Stimulated activated CD8-positive, alpha-beta memory T cell treated with anti-CD3 and anti-CD28 coated beads, Interleukin-7, amount 100 ng/mL, for 1 hour (primary cell): ENCODE results near the gene CACNA1G.

Experiments used
- DNase-seq, 2 donors: peaks; one replicate each; pipeline ENCODE4 v3.0.0-alpha.2; 2020; ENCODE audit warnings: low read depth in 2 of 2

The CACNA1G gene

DNA sequence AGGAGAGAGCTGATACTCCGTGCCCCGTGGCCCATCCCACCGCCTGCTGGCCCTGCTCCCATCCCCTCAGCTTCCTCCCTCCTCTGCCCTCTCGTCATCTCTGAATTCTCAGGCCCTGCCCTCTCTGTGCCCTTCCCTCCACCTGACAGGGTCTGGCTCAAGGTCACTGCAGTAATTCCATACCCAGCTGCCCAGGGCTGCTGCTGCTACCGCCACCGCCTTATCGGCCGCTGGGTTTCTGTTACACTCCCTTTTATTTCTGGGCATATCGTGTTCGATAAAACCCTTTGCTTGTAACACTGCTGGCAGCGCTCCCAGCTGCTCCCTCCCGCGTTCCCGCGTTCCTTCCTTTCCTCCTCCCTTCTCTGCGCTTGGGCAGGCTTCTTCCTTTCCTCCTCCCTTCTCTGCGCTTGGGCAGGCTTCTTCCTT lies 26.8 kb upstream of the CACNA1G start:
- DNase-seq: no peak

DNA sequence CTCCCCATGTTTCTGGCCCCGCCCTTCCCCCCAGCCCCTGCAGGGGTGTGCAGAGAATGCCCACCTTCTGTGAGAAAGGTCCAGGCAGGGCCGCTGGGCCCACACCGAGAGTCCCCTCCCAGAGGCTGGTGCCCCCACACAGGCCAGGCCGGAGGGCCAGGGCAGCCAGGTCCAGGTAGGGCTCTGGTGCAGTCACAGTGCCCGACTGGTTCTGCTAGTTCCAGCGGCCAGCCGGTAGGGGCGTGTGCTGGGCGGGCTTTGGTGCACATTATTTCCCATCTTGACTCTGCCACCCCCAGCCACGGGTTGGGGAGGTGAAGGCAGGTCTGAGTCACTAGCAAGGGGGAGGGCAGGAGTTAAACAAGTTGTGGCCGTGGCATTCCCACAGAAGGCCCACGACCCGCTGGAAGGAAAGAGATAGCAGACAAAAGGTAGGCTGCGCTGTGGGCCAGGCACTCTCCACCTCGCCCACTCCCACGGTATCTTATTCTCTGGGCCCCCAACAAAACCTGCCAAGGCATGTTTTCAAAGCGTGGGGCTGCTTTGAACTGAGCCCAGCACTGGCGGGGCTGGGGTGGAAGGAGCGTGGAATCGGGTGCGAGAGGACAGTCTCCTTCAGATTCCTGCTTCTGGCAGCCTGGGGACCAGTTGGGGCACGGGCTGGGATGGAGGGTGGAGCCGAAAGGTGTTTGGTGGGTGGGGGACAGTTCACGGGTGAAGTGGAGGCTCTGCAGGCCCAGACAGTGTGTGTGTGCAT lies 26.1 kb upstream of the CACNA1G start:
- no peak for DNase-seq

DNA sequence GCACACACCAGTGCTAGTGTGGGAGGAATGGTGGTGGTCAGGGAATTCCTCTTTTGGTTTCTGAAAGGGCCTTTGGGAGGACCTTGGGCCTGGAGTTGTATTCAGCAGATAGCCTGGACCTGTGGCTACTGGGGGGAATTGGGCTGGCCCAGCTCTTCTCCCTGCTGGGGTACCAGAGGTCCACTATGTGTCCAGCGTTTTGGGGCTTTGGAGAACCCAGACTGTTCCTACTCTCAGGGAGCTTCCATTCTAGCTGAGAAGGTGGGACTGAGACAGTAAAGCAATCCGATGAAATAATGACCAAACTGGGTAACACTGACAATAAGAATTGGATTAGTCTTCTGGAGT lies 25.6 kb upstream of the CACNA1G start:
- DNase-seq: no peak

DNA sequence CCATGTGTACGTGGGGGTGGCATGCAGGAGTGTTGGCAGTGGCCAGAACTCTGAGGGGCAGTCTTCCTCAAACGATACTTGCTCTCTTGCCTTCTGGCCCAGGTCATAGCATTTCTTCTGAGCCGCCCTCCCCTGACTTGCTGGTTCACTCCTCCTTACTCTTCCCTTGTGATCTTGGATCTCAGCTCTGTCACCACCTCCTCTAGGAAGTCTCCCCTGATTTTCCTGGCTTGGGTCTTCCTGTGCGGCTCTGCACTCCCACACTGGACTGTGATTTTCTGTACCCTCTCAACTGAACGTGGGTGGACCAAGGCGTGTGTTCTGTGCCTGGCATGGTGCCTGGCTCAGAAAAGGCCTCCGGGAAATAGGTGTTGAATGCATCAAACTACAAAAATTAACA lies 25.1 kb upstream of the CACNA1G start:
- no peak for DNase-seq

DNA sequence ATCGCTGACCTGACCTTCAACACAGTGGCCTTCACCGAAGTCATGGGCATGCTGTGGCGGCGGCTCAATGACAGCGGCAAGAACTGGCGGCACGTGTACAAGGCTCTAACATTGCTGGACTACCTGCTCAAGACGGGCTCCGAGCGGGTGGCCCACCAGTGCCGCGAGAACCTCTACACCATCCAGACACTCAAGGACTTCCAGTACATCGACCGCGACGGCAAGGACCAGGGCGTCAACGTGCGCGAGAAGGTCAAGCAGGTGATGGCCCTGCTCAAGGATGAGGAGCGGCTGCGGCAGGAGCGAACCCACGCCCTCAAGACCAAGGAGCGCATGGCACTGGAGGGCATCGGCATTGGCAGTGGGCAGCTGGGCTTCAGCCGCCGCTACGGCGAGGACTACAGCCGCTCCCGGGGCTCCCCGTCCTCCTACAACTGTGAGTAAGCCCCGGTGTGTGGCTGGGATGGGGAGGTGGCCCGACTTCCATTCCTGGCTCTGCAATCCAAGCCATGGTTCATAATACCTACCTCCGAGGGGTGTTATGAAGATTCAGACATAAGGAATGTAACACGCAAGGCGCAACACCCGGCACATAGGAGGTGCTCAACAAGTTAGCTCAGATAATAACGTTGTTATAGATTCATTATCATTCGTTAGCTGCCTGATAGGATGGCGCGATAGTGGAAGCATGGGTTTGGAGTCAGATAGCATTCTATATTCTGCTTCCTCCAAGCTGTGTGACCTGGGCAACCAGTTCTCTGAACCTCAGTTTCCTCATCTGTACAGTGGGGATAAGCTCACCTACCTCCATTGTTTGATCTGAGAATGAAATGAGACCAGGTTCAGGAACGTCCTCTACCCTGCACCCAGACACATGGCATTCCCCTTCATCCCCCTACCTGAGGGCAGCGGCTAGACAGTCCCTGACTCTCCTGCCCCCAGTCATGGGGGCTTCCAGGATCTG lies 23.6 kb upstream of the CACNA1G start:
- no peak for DNase-seq

DNA sequence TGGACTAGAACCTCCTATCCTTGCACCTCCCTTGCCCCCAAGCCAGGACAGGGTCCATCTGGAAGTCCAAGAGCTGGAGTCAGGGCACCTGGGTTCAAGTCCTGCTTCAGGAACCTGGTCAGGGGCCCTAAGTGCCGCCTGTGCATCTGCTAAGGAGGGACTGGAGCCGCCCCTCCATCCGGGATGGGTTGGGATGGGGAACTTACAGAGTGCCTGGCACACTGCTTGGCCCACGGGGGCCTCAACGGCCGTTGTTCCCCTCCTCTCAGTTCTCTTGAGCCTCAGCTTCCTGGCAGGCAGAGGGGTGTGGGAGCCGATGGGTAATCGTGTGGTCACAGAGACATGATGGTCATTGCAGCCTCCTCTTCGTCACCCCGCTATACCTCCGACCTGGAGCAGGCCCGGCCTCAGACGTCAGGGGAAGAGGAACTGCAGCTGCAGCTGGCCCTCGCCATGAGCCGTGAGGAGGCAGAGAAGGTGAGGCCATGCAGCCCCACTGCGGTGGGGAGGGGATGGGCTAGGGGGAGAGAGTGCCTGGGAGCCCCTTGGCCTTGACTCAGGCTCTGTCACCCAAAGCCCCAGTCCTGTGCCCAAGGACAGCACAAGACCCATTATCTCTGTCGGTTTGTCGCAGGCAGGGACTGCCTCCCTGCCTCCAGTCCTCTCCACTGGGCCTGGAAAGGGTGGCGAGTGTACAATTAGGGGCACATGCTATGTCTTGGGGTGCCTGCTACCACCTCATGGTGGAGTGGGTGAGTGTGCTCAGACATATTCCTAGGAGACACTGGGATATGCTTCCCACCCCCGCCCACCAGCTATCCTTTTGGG lies 22.6 kb upstream of the CACNA1G start:
- no peak for DNase-seq

DNA sequence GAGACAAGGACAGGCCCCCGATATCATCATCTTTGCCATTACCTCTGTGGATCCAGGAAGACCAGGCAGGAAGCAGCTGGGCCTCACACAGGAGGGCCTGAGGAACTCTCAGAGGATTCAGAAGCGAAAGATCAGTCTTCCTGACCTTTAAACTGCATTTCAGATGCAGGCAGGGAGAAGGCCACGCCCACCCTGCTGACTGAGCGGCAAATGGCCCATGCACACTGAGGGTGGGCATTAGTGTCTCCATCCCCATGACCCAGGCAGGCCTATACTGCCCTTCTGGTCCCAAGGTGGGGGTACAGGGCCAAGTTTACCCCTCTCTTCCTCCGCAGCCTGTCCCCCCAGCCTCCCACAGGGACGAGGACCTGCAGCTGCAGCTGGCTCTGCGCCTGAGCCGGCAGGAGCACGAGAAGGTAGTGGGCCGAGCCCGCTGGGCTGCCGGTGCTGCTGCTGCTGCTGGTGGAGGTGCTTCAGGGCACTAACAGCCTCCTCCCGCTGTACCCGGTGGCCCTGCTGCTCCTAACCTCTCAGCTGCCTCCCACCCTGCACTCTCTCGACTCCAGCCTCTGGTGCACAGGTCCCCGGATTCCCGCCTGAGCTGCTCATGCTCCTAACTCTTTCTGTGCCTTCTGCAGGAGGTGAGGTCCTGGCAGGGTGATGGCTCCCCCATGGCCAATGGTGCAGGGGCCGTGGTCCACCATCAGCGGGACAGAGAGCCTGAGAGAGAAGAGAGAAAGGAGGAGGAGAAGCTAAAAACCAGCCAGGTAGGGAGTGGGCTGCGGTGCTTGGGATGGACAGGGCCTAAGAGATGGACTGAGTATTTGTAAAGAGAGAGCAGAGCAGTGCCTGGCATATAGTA lies 21.7 kb upstream of the CACNA1G start:
- DNase-seq: no peak

DNA sequence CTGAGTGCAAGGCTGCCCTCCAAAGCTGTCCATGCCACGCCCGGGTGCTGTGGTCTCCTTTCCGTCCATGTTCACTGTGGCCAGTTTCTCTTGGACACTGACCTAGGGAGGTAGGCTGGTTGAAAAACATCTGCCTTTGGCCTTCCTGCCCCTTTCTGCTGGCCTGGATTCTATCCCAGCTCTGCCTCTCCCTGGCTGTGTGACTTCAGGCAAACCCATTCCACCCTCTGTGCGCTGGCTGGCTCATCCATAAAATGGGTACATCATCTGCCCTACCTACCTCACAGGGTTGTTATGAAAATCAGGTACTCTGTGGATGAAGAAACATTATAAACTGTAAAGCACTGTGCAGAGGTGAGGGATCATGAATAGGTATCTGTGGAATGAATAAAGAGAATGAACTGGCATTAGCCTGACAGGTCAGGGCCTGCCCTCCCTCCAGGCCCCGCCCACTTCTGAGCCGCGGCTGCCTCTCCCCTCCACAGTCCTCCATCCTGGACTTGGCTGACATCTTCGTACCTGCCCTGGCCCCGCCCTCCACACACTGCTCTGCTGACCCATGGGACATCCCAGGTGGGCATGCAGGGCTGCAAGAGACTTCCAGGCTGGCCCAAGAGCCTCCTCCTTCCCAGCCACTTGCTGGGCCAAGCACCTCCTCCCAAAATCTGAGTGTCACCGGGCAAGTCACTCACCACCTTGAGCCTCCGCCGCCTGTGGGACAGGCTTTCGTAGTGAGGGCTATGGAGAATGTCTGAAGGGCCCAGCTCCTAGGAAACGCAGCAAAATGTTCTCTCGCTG lies 20.6 kb upstream of the CACNA1G start:
- no peak for DNase-seq

DNA sequence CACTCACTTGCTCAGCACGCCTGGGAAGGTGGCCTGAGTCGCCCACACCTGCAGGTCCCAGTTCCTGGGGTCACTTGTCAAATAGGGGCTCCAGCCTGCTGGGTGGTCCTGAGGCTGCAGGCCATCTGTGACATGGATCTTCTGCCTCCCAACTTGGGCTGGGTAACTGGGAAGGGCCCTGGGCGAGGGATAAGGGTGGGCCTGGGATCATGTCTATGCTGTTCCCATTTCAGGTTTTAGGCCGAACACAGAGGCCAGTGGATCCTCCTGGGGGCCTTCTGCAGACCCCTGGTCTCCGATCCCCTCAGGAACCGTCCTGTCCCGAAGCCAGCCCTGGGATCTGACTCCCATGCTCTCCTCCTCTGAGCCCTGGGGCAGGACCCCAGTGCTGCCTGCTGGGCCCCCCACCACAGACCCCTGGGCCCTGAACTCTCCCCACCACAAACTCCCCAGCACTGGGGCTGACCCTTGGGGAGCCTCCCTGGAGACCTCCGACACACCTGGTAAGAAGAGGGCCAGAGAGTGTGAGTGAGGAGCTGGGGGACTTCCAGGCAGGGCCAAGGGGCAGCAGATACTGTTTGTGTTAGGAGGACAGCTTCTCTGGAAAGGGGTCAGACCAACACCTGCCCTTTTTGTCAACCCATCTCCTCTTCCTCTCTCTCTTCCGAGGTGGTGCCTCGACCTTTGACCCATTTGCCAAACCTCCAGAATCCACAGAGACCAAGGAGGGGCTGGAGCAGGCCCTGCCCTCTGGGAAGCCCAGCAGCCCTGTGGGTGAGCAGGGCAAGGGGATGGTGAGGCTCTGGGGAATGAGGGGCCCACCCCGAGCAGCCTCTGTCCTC lies 19.7 kb upstream of the CACNA1G start:
- DNase-seq: no peak

DNA sequence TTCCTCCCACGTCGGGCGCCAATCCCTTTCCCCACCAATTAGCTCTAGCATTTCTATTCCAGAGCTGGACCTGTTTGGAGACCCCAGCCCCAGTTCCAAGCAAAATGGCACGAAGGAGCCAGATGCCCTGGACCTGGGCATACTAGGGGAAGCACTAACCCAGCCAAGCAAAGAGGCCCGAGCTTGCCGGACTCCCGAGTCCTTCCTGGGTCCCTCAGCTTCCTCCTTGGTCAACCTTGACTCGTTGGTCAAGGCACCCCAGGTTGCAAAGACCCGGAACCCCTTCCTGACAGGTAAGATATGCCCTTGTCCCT lies 19.2 kb upstream of the CACNA1G start:
- no peak for DNase-seq

DNA sequence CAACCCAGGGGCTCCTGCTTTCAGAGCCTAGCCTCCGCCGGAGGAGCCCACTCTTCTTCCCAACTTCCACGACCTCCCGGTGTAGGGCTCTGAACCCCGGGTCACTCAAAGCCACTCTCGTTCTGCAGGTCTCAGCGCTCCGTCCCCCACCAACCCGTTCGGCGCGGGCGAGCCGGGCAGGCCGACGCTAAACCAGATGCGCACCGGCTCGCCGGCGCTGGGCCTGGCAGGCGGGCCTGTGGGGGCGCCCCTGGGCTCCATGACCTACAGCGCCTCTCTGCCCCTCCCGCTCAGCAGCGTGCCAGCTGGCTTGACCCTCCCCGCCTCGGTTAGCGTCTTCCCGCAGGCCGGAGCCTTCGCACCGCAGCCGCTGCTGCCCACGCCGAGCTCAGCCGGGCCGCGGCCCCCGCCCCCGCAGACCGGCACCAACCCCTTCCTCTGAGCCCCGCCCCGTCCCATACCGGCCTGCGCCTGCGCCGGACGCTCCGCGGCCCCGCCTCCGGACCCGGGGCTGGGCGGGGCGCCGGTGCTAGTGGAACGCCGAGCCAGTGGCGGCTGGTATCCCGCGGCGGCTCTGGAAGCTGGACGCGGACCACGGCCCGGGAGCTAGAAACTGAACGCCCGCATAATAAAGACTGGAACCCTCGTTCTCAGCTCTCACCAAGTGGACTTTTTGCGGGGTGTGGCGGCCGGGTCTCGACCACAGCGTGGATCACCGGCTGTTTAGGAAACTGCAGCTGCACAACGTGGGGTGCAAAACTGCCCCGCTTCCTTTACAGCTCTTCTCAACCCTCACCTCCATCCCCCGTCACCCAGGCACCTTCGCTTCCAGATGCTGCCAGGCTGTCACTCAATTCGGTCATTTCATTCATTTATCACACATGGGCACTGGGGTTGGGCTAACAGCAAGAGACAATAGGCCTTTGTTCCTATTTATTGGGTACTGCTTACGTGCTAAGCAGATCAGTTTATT lies 18.5 kb upstream of the CACNA1G start:
- DNase-seq: peak; percentile 66 to 77

DNA sequence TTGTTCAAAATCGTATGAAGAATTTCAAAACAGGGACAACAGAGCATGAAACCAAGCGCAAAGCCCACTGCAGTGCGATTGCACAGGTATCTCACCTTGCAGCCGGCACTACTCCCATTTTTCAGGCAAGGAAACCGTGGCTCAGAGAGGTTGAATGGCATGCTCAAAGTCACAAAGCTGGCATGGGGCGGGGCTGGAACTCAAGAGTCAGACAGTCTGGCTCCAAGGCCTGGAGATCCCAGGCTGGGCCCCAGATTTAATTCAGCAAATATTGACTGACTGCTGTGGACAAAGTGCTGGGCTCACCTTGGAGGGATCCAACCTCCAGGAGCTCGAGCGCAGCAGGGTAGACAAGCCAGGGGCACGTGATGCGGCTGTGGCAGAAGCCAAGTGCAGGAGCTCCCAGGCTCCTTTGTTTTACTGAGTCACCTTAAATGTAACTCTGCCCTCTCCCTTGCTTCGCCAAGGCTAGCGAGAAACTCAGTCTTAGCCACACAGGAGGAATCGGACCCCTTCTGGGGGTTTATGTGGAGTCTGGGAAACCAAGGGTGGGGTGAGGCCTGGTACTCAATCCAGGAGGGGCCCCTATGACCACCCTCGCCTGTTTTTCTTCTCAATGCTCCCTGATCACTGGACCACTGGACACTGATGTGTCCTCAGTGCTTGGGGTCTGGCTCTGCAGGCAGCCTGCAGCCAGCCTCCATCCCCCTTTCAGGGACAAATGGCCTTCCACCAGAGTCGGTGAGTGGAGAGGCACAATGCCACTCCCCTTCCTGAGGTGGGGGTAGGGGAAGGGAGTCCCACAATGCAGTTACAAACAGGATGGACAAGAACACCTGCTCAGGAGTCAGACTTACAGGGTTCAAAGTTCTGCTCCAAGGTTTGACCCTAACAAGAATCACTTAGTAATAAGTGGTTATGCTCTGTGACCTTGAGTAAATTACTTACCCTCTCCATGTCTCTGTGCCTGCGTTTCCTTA lies 17.4 kb upstream of the CACNA1G start:
- no peak for DNase-seq

DNA sequence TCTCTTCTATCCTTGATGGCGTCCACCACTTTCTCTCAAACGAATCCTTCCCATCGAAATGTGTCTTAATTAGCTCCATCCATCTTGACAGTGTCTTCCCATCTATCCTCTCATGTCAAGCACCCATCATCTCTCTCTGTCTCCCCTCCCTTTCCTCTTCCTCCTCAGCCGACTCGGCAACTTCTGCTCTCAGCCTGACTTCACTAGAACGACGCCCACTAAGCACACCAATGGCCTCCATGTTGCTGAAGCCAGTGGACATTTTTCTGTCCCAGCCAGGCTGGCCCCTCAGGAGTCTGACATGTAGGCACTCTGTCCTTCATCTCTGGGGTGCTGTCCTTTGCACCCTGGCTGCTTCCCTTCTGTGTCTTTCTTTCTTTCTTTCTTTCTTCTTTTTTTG lies 16.0 kb upstream of the CACNA1G start:
- no peak for DNase-seq

DNA sequence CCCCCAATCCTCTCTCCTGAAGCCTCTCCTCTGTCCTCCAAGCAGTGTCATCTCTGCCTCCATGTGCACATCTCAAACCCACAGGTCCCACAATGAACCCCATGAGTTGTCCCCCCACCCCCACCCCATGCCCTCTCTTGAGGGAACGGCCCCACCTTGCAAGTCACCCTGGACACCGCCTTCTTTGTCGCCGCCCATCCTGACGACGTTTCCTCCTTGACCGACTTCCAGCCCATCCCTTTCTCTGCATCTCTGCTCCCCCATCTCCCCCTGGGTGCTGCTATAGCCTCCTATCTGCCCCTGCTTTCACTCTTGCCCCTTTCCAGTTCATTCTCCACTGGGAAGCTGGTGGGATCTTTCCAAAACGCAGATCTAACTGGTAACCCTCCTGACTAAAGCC lies 15.2 kb upstream of the CACNA1G start:
- no peak for DNase-seq

DNA sequence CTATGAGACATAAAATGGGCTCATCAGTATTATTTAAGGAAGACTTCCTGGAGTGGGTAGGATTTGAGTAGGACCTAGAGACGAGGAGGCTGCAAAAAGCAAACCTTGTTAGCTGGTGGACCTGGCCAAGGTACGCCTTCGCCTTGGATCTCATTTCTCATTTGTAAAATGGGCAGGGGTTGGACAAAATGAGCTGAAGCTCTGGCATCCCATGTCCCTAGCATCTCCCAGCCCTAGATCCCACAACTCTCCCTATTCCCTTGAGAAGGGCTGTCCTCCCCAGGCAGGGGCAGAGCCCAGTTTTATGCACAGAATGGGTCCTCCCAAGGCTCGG lies 13.8 kb upstream of the CACNA1G start:
- DNase-seq: no peak

DNA sequence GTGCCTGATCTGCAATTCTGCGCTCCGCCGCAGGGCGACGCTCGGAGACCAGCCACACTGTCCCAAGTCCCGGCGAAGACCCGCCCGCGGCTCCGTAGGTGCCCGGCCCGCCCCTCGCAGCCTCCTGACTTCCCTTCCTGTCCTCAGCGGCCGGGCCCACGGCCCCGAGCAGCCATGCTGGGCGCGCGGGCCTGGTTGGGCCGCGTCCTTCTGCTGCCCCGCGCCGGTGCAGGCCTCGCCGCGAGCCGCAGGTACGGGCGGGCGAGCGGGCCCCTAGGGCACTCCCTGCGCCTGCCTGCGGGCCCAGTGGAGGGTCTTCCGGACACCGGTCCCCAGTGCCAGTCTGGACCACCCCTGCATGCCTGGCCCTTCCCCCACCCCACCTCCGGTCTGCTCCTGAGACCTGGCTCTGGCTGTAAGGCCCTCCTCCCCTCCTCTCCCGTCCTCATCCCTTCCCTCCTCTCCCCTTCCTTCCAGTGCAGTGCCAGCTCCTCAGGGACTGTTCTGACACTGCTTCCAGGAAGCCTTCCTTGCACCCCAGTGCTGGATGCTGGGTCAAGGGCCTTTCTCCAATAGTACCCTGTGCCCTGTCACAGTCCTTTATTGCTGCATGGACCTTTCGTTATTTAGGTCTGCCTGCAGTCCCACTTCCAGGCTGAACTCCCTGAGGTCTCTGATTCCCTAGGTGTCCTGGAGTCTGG lies 13.3 kb upstream of the CACNA1G start, which contains the start of gene SPATA20:
SPATA20 (plus strand) TSS at position 140 of the 701 bp plus-strand sequence; CDS start at position 175, 35 bp downstream.
- peak; percentile 61 to 71 for DNase-seq

DNA sequence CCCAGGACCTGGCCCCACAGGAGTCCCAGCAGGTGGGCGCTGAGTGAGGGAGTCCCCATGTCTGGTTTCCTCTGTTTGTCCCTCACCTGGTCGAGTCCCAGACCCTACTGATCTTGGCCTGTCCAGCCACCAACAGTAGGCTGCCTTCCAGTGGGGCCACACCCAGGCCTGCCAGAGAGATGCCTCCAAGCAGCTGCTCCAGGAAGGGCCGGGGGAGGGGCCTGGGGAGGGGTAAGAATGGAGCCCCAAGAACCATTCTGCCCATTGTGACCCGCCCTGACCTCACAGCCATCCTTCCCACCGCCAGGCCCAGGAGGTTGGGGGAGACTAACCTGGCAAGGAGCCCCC lies 12.8 kb upstream of the CACNA1G start:
- no peak for DNase-seq
